Jurkat, Clone E6-1 (cell line): ENCODE data around the gene TRAF3.
"Not testable (repeated sequence)": the region's sequence is repeated elsewhere in the genome, so short reads cannot be mapped to it uniquely, and the experiment has no call there.

ENCODE experiments used
- DNase-seq: peaks from one replicate; pipeline ENCODE4 v3.0.0-alpha.2; 2011; ENCODE audit warnings: low read depth, low spot score
- H3K4me3 ChIP-seq: 2 replicates; pipeline ENCODE4 v1.5.1; 2011; ENCODE audit warnings: mild to moderate bottlenecking, low read length, control low read depth, moderate library complexity

TRAF3 gene

GRCh38 chr14:102840771-102841528 is 63.7 kb downstream of the TRAF3 start:
- no peak for DNase-seq

GRCh38 chr14:102848830-102849525 is 71.7 kb downstream of the TRAF3 start:
- H3K4me3 ChIP-seq: no peak overlapping the region
- DNase-seq: no peak

More at GRCh38 chr14:102840771-102841528, 63.7 kb downstream of the TRAF3 start:
- no peak overlapping the region for H3K4me3 ChIP-seq

- DNase-seq: no peak
Measured at GRCh38 chr14:102849526-102850379, 72.5 kb downstream of the TRAF3 start.

GRCh38 chr14:102853648-102854047 is 76.4 kb downstream of the TRAF3 start:
- DNase-seq: no peak
- H3K4me3 ChIP-seq: no peak overlapping the region

More at GRCh38 chr14:102849526-102850379, 72.5 kb downstream of the TRAF3 start:
- H3K4me3 ChIP-seq: no peak overlapping the region

GRCh38 chr14:102854091-102854703 is 76.9 kb downstream of the TRAF3 start:
- no peak for DNase-seq
- no peak overlapping the region for H3K4me3 ChIP-seq

GRCh38 chr14:102856179-102856578 is 78.9 kb downstream of the TRAF3 start:
- no peak overlapping the region for H3K4me3 ChIP-seq
- no peak for DNase-seq

- DNase-seq: no peak
- no peak overlapping the region for H3K4me3 ChIP-seq
Measured at GRCh38 chr14:102857444-102857843, 80.2 kb downstream of the TRAF3 start.

- no peak for DNase-seq
- H3K4me3 ChIP-seq: no peak overlapping the region
Measured at GRCh38 chr14:102859911-102860310, 82.7 kb downstream of the TRAF3 start.

GRCh38 chr14:102862154-102862773 is 85.0 kb downstream of the TRAF3 start:
- no peak for DNase-seq
- H3K4me3 ChIP-seq: no peak overlapping the region

- H3K4me3 ChIP-seq: no peak overlapping the region
- DNase-seq: no peak
Measured at GRCh38 chr14:102863381-102863780, 86.1 kb downstream of the TRAF3 start.

- not testable (repeated sequence) for DNase-seq
Measured at GRCh38 chr14:102865916-102866315, 88.7 kb downstream of the TRAF3 start.

GRCh38 chr14:102866982-102867761 is 89.9 kb downstream of the TRAF3 start:
- no peak for DNase-seq
- no peak overlapping the region for H3K4me3 ChIP-seq

More at GRCh38 chr14:102865916-102866315, 88.7 kb downstream of the TRAF3 start:
- not testable (repeated sequence) for H3K4me3 ChIP-seq

GRCh38 chr14:102867826-102868580 is 90.8 kb downstream of the TRAF3 start:
- no peak for DNase-seq
- H3K4me3 ChIP-seq: no peak overlapping the region

- no peak overlapping the region for H3K4me3 ChIP-seq
- no peak for DNase-seq
Measured at GRCh38 chr14:102868956-102869547, 91.8 kb downstream of the TRAF3 start.

GRCh38 chr14:102870246-102870645 is 93.0 kb downstream of the TRAF3 start:
- DNase-seq: no peak
- no peak overlapping the region for H3K4me3 ChIP-seq

GRCh38 chr14:102870994-102871831 is 94.0 kb downstream of the TRAF3 start:
- no peak for DNase-seq
- H3K4me3 ChIP-seq: no peak overlapping the region
